Hepatocyte (in vitro differentiated cells): ENCODE results near the gene C6orf89.

ENCODE experiments used
- CTCF ChIP-seq: fragments of 200-600 bp; sonication (generic); IDR thresholded peaks from 2 replicates; pipeline ENCODE4 v1.5.1; 2016; ENCODE audit warnings: antibody characterized with exemption, mild to moderate bottlenecking; ENCODE audit not compliant: poor library complexity
- EZH2 ChIP-seq: fragments of 200-600 bp; sonication (generic); IDR thresholded peaks from 2 replicates; pipeline ENCODE4 v1.6.1; 2016; ENCODE audit warnings: antibody characterized with exemption, mild to moderate bottlenecking, borderline replicate concordance
- EZH2phosphoT487 ChIP-seq: fragments of 200-600 bp; sonication (generic); IDR thresholded peaks from one replicate; pipeline ENCODE4 v1.6.1; 2018; ENCODE audit warnings: antibody characterized with exemption, mild to moderate bottlenecking, low read depth, moderate library complexity; ENCODE audit not compliant: unreplicated experiment, severe bottlenecking

GRCh38 chr6:36936824-36937223 lies 51.1 kb downstream of the C6orf89 start:
- TF ChIP-seq CTCF (no peak), EZH2phosphoT487 (no peak), EZH2 (no peak)
